ENCODE data around the gene PDE4D.

Gene PDE4D

DNA sequence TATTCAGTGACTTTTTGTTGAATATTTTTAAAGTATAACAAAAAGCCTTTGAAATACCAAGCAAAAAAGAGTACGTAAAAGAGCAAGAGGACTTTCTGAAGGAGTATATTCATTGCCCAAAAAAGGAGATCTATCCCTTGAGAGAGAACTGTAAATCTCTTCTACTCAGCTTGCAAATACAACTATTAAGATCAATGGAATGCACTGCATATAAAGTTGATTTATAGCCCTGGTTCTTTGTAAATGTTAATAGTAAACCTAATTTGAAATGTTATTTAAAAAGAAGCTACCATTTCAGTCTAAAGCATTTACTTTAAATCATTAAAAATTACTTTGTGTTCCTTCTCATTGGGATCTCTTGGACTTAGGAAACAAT is 168.1 kb downstream of the PDE4D start:
- H3K27me3 ChIP-seq (ENCODE audit: insufficient read depth, low read length), result 0 out of 2 replicates have a peak, but pooled peaks cover 3% of the 10 kb centered on the region
- no peak overlapping the region for H2AFZ ChIP-seq (ENCODE audit: low read length, unreplicated experiment)
- H3K4me3 ChIP-seq (ENCODE audit: low read depth, low read length), result no peak overlapping the region
- no peaks in the 10 kb centered on the region for H3K36me3 ChIP-seq (ENCODE audit: insufficient read depth, low read length)
- H3K4me1 ChIP-seq (ENCODE audit: control insufficient read depth, insufficient read depth, low read length, unreplicated experiment), result peaks cover 10% of the 10 kb centered on the region
- H3K27ac ChIP-seq (ENCODE audit: low read depth, low read length), result no peak overlapping the region
- no peaks in the 10 kb centered on the region for H3K79me2 ChIP-seq (ENCODE audit: control insufficient read depth, insufficient read depth, low read length, unreplicated experiment)

- H3K27ac ChIP-seq (ENCODE audit: low read depth, low read length), result no peak overlapping the region
- no peak overlapping the region for H2AFZ ChIP-seq (ENCODE audit: low read length, unreplicated experiment)
- H3K36me3 ChIP-seq (ENCODE audit: insufficient read depth, low read length), result no peaks in the 10 kb centered on the region
- H3K79me2 ChIP-seq (ENCODE audit: control insufficient read depth, insufficient read depth, low read length, unreplicated experiment), result no peaks in the 10 kb centered on the region
- H3K27me3 ChIP-seq (ENCODE audit: insufficient read depth, low read length), result 0 out of 2 replicates have a peak, but pooled peaks cover 3% of the 10 kb centered on the region
- H3K4me1 ChIP-seq (ENCODE audit: control insufficient read depth, insufficient read depth, low read length, unreplicated experiment), result peaks cover 10% of the 10 kb centered on the region
- H3K4me3 ChIP-seq (ENCODE audit: low read depth, low read length), result no peak overlapping the region
Measured at GRCh38 chr5:59724482-59725391, 168.8 kb downstream of the PDE4D start.

DNA sequence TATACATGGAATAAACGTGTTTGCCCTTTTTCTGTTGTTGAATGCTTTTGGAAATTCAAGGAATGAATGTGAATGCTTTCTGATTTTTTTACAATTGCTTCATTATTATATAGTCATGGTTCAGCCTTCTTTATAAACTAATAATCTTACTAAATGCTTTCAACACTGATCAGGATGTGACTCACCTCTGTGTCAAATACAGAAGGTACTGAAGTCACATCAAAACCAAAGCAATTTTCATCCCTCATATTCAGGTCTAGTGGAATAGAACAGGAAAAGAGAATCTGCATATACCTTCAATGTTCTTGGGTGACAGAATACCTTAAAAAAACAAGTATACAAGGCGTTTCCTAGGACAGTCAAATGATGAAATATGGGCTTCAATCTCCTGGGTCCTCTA is 170.7 kb downstream of the PDE4D start:
- H3K79me2 ChIP-seq (ENCODE audit: control insufficient read depth, insufficient read depth, low read length, unreplicated experiment), result no peaks in the 10 kb centered on the region
- peaks cover 10% of the 10 kb centered on the region for H3K4me1 ChIP-seq (ENCODE audit: control insufficient read depth, insufficient read depth, low read length, unreplicated experiment)
- no peak overlapping the region for H3K4me3 ChIP-seq (ENCODE audit: low read depth, low read length)
- no peak overlapping the region for H2AFZ ChIP-seq (ENCODE audit: low read length, unreplicated experiment)
- H3K27ac ChIP-seq (ENCODE audit: low read depth, low read length), result 0 out of 2 replicates have a peak overlapping the region, but pooled peaks have one; percentile 19
- H3K27me3 ChIP-seq (ENCODE audit: insufficient read depth, low read length), result 0 out of 2 replicates have a peak, but pooled peaks cover 2% of the 10 kb centered on the region
- H3K36me3 ChIP-seq (ENCODE audit: insufficient read depth, low read length), result no peaks in the 10 kb centered on the region

DNA sequence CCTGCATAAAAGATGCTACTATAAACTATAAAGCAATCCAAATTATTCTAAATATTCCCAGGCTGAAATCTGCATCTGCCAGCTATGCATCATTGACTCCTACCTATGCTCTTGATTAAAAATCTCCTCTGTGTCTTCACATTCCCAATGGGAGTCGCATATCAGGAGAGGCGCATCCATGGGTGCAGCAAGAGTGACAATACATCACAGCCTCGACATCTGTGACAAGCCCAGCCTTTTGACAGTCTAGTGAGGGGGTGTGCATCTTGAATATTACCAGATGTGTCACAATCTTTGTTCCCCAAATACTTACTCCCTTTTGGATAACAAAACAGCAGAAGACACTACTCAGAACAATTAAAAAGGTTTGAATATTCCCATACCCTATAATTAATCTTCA is 171.8 kb downstream of the PDE4D start:
- no peaks in the 10 kb centered on the region for H3K79me2 ChIP-seq (ENCODE audit: control insufficient read depth, insufficient read depth, low read length, unreplicated experiment)
- H3K27me3 ChIP-seq (ENCODE audit: insufficient read depth, low read length), result no peaks in the 10 kb centered on the region
- H3K4me1 ChIP-seq (ENCODE audit: control insufficient read depth, insufficient read depth, low read length, unreplicated experiment), result peaks cover 10% of the 10 kb centered on the region
- H3K4me3 ChIP-seq (ENCODE audit: low read depth, low read length), result no peak overlapping the region
- no peak overlapping the region for H2AFZ ChIP-seq (ENCODE audit: low read length, unreplicated experiment)
- H3K36me3 ChIP-seq (ENCODE audit: insufficient read depth, low read length), result no peaks in the 10 kb centered on the region
- no peak overlapping the region for H3K27ac ChIP-seq (ENCODE audit: low read depth, low read length)

- H3K79me2 ChIP-seq (ENCODE audit: control insufficient read depth, insufficient read depth, low read length, unreplicated experiment), result no peaks in the 10 kb centered on the region
- no peak overlapping the region for H3K4me3 ChIP-seq (ENCODE audit: low read depth, low read length)
- no peak overlapping the region for H2AFZ ChIP-seq (ENCODE audit: low read length, unreplicated experiment)
- H3K4me1 ChIP-seq (ENCODE audit: control insufficient read depth, insufficient read depth, low read length, unreplicated experiment), result peaks cover 10% of the 10 kb centered on the region
- H3K36me3 ChIP-seq (ENCODE audit: insufficient read depth, low read length), result no peaks in the 10 kb centered on the region
- no peak overlapping the region for H3K27ac ChIP-seq (ENCODE audit: low read depth, low read length)
- H3K27me3 ChIP-seq (ENCODE audit: insufficient read depth, low read length), result no peaks in the 10 kb centered on the region
Measured at GRCh38 chr5:59720063-59720462, 173.5 kb downstream of the PDE4D start.

DNA sequence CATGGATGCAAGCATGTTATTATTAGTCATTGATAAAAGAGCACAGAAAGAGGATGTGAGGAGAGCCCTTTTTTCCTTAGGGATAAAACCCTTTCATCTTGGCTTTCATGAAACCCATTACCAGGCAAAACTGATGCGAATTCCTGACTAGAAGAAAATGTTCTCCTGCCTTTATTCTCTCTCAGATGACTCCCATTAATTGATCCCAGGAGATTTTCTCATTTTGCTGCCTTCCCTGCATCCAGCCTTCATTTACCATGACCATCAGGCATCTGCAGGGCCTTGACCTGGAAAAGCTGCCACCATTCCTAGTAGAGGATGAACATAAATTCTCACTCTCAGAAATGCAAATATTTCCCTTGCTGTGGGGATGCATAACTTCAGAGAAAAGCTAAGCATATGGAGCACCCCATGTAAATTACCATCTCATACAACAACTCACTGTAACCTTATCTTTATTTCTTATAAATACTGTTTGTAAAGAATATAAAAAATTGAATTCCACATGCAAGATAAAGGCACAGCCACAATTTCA is 176.5 kb downstream of the PDE4D start:
- no peak overlapping the region for H3K27ac ChIP-seq (ENCODE audit: low read depth, low read length)
- no peaks in the 10 kb centered on the region for H3K79me2 ChIP-seq (ENCODE audit: control insufficient read depth, insufficient read depth, low read length, unreplicated experiment)
- H3K36me3 ChIP-seq (ENCODE audit: insufficient read depth, low read length), result no peaks in the 10 kb centered on the region
- H2AFZ ChIP-seq (ENCODE audit: low read length, unreplicated experiment), result no peak overlapping the region
- no peak overlapping the region for H3K4me3 ChIP-seq (ENCODE audit: low read depth, low read length)
- H3K27me3 ChIP-seq (ENCODE audit: insufficient read depth, low read length), result no peaks in the 10 kb centered on the region
- no peaks in the 10 kb centered on the region for H3K4me1 ChIP-seq (ENCODE audit: control insufficient read depth, insufficient read depth, low read length, unreplicated experiment)

DNA sequence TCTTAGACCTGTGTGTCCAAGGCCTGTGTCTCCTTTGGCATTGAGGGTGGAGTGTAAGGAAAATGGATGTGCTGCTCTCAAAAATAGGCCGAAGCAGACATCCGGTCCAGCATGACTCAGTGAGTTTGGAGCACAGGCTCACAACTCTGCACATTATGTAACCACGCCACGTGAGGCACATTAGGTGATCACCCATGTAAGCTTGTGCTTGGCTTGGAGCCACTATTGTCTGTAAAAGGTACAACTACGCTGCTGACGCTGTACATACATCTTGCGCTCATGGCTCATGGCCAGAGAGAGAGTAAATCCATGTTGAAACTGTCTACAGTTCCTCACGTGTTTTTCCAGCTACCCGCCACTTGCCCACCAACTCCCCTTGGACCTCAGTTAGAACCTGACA is 177.5 kb downstream of the PDE4D start:
- Histone ChIP-seq H3K4me1 (ENCODE audit: control insufficient read depth, insufficient read depth, low read length, unreplicated experiment) (no peaks in the 10 kb centered on the region), H3K4me3 (ENCODE audit: low read depth, low read length) (no peak overlapping the region), H3K79me2 (ENCODE audit: control insufficient read depth, insufficient read depth, low read length, unreplicated experiment) (no peaks in the 10 kb centered on the region), H3K27ac (ENCODE audit: low read depth, low read length) (no peak overlapping the region), H2AFZ (ENCODE audit: low read length, unreplicated experiment) (no peak overlapping the region), H3K36me3 (ENCODE audit: insufficient read depth, low read length) (no peaks in the 10 kb centered on the region), H3K27me3 (ENCODE audit: insufficient read depth, low read length) (no peaks in the 10 kb centered on the region)

GRCh38 chr5:59715228-59715627 is 178.3 kb downstream of the PDE4D start:
- Histone ChIP-seq H3K27ac (ENCODE audit: low read depth, low read length) (no peak overlapping the region), H3K4me1 (ENCODE audit: control insufficient read depth, insufficient read depth, low read length, unreplicated experiment) (peaks cover under 1% of the 10 kb centered on the region), H2AFZ (ENCODE audit: low read length, unreplicated experiment) (no peak overlapping the region), H3K36me3 (ENCODE audit: insufficient read depth, low read length) (no peaks in the 10 kb centered on the region), H3K79me2 (ENCODE audit: control insufficient read depth, insufficient read depth, low read length, unreplicated experiment) (no peaks in the 10 kb centered on the region), H3K27me3 (ENCODE audit: insufficient read depth, low read length) (no peaks in the 10 kb centered on the region), H3K4me3 (ENCODE audit: low read depth, low read length) (no peak overlapping the region)

GRCh38 chr5:59713498-59713844 is 180.1 kb downstream of the PDE4D start:
- Histone ChIP-seq H3K4me3 (ENCODE audit: low read depth, low read length) (no peak overlapping the region), H2AFZ (ENCODE audit: low read length, unreplicated experiment) (no peak overlapping the region), H3K27me3 (ENCODE audit: insufficient read depth, low read length) (no peaks in the 10 kb centered on the region), H3K4me1 (ENCODE audit: control insufficient read depth, insufficient read depth, low read length, unreplicated experiment) (peaks cover 5% of the 10 kb centered on the region), H3K79me2 (ENCODE audit: control insufficient read depth, insufficient read depth, low read length, unreplicated experiment) (no peaks in the 10 kb centered on the region), H3K36me3 (ENCODE audit: insufficient read depth, low read length) (no peaks in the 10 kb centered on the region), H3K27ac (ENCODE audit: low read depth, low read length) (no peak overlapping the region)

GRCh38 chr5:59712836-59713497 is 180.6 kb downstream of the PDE4D start:
- Histone ChIP-seq H3K27me3 (ENCODE audit: insufficient read depth, low read length) (no peaks in the 10 kb centered on the region), H3K36me3 (ENCODE audit: insufficient read depth, low read length) (no peaks in the 10 kb centered on the region), H3K4me1 (ENCODE audit: control insufficient read depth, insufficient read depth, low read length, unreplicated experiment) (peaks cover 5% of the 10 kb centered on the region), H3K79me2 (ENCODE audit: control insufficient read depth, insufficient read depth, low read length, unreplicated experiment) (no peaks in the 10 kb centered on the region), H2AFZ (ENCODE audit: low read length, unreplicated experiment) (no peak overlapping the region), H3K4me3 (ENCODE audit: low read depth, low read length) (no peak overlapping the region), H3K27ac (ENCODE audit: low read depth, low read length) (no peak overlapping the region)
